Esophagus muscularis mucosa (tissue), 4 donors: Measurements from ENCODE around the gene POLE. TPM values are rescaled to one million over a fixed set of nuclear protein-coding genes. Genes with fewer than 3 reads are reported as not detected.
A peak's percentile ranks its signal among the peaks of the same experiment; 100 is the strongest.

ENCODE experiments used
- DNase-seq: peaks from one replicate; pipeline ENCODE4 v3.0.0-alpha.2; 2017; ENCODE audit errors: extremely low spot score
- H3K27ac ChIP-seq, 4 donors: fragments of 200-600 bp; sonication (generic); replicated peaks in 1 of 4; 1 replicate in 3 of 4; 2 replicates in 1 of 4; pipeline ENCODE4 v1.5.1; 2016 to 2019; ENCODE audit warnings: mild to moderate bottlenecking in 1 of 4
- H3K27me3 ChIP-seq, 4 donors: fragments of 200-600 bp; sonication (generic); one replicate each; pipeline versions ENCODE4 v1.5.1 to v1.6.0; 2016 to 2019
- H3K36me3 ChIP-seq, 4 donors: fragments of 200-600 bp; sonication (generic); one replicate each; pipeline ENCODE4 v1.5.1; 2016 to 2019
- H3K4me1 ChIP-seq, 4 donors: fragments of 200-600 bp; sonication (generic); one replicate each; pipeline ENCODE4 v1.5.1; 2016 to 2019
- H3K4me3 ChIP-seq, 4 donors: fragments of 200-600 bp; sonication (generic); 1 replicate in 2 of 4; 2 replicates in 2 of 4; pipeline ENCODE4 v1.5.1; 2016 to 2019; ENCODE audit warnings: mild to moderate bottlenecking in 4 of 4, moderate library complexity in 1 of 4
- H3K9me3 ChIP-seq, 4 donors: fragments of 200-600 bp; sonication (generic); 1 replicate in 3 of 4; 2 replicates in 1 of 4; pipeline ENCODE4 v1.5.1; 2016 to 2019
- CTCF ChIP-seq, 3 experiments: fragments of 200-600 bp in 2 of 3; fragments of 450-650 bp in 1 of 3; sonication (generic) in 2 of 3; IDR thresholded peaks; one replicate each; pipeline ENCODE4 v1.5.1; 2017 to 2019; ENCODE audit warnings: antibody characterized with exemption in 3 of 3, mild to moderate bottlenecking in 2 of 3, moderate library complexity in 1 of 3
- EP300 ChIP-seq: sonication (generic); formaldehyde crosslinking; IDR thresholded peaks from one replicate; pipeline ENCODE4 v1.6.1; 2017; ENCODE audit warnings: antibody characterized with exemption
- POLR2A ChIP-seq: fragments of 450-650 bp; IDR thresholded peaks from one replicate; pipeline ENCODE4 v1.6.1; 2017; ENCODE audit warnings: antibody characterized with exemption, moderate library complexity, mild to moderate bottlenecking, low read depth
- POLR2AphosphoS5 ChIP-seq, 2 donors: sonication (generic); formaldehyde crosslinking; IDR thresholded peaks; one replicate each; pipeline ENCODE4 v1.6.1; 2017; ENCODE audit warnings: antibody characterized with exemption in 2 of 2
- WGBS: methylation state at CpG from one replicate; pipeline ENCODE4 v1.1.5; 2018; 5-methylcytosine and 5-hydroxymethylcytosine counted together
- intact Hi-C: fragments of 100-400 bp; cut with DNase I; formaldehyde crosslinking; loops from one replicate; pipeline ENCODE4 v1.15.1; 2023
- total RNA-seq, 4 donors: library from RNA; depleted of rRNA; stranded (reverse); fragments of >200 nt; gene quantifications; one replicate each; pipeline versions ENCODE4 v1.1.0 to v1.2.1, GENCODE V29; 2016

POLE gene
- total RNA-seq, 4 donors from 2014 or later: 17.2 to 32.4 (median 24.8) TPM

GRCh38 chr12:132715874-132716273 lies 28.7 kb upstream of the POLE start:
- Histone ChIP-seq H3K4me1 (peaks cover 12 to 28% (median 21%) of the 10 kb centered on the region in 4 donors), H3K27me3 (no peaks in the 10 kb centered on the region), H3K4me3 (no peak overlapping the region), H3K27ac (no peak overlapping the region), H3K9me3 (no peaks in the 10 kb centered on the region), H3K36me3 (peaks cover 33 to 65% (median 60%) of the 10 kb centered on the region in 4 donors)
- 68% methylated on average over 5 of the region's 9 CpGs for WGBS
- intact Hi-C loops: no loop called here
- no peak for DNase-seq
- TF ChIP-seq POLR2A (no peak), POLR2AphosphoS5 (IDR thresholded peaks at IDR 0.05) (no peak), CTCF (IDR thresholded peaks at IDR 0.05) (no peak), EP300 (no peak)

GRCh38 chr12:132713123-132713522 lies 26.0 kb upstream of the POLE start:
- Histone ChIP-seq H3K27ac (no peak overlapping the region), H3K27me3 (peaks cover 0 to 4% (median 0%) of the 10 kb centered on the region in 4 donors), H3K36me3 (peaks cover 28 to 40% (median 34%) of the 10 kb centered on the region in 4 donors), H3K4me3 (no peak overlapping the region), H3K9me3 (no peaks in the 10 kb centered on the region), H3K4me1 (peaks cover 18 to 38% (median 29%) of the 10 kb centered on the region in 4 donors)
- no peak for DNase-seq
- 61% methylated on average over 2 of the region's 2 CpGs for WGBS
- intact Hi-C loops: no loop called here
- TF ChIP-seq POLR2A (no peak), EP300 (no peak), CTCF (IDR thresholded peaks at IDR 0.05) (no peak), POLR2AphosphoS5 (IDR thresholded peaks at IDR 0.05) (no peak)

- TF ChIP-seq EP300 (no peak), POLR2A (no peak), CTCF (IDR thresholded peaks at IDR 0.05) (no peak), POLR2AphosphoS5 (IDR thresholded peaks at IDR 0.05) (no peak)
- H3K9me3 ChIP-seq: no peaks in the 10 kb centered on the region
- peak overlapping the region; percentile 71 to 96 (median 84) for H3K4me3 ChIP-seq
- H3K27ac ChIP-seq: peak overlapping the region; percentile 79 to 82 (median 81)
- DNase-seq: no peak
- WGBS: 26% methylated on average over 19 of the region's 59 CpGs
- H3K27me3 ChIP-seq: peaks cover 0 to 4% (median 0%) of the 10 kb centered on the region in 4 donors
- intact Hi-C loops: no loop called here
- peaks cover 10 to 22% (median 15%) of the 10 kb centered on the region in 4 donors for H3K36me3 ChIP-seq
- peaks cover 18 to 38% (median 29%) of the 10 kb centered on the region in 4 donors for H3K4me1 ChIP-seq
Observed at GRCh38 chr12:132711080-132711843, 24.1 kb upstream of the POLE start.

GRCh38 chr12:132710405-132711079 lies 23.4 kb upstream of the POLE start, which contains the start of gene PGAM5:
Gene PGAM5, plus strand, starts transcription at chr12:132710842. Its CDS starts 35 bp downstream, at chr12:132710877.
- intact Hi-C loops: no loop called here
- WGBS: 0% methylated on average over 15 of the region's 94 CpGs
- TF ChIP-seq POLR2AphosphoS5 (IDR thresholded peaks at IDR 0.05): peak; percentile 77 to 84
- no peak for TF ChIP-seq EP300
- TF ChIP-seq POLR2A: peak; percentile 10
- peak in 1 of 3 experiments; percentile 24 for TF ChIP-seq CTCF (IDR thresholded peaks at IDR 0.05)
- H3K9me3 ChIP-seq: no peaks in the 10 kb centered on the region
- H3K27ac ChIP-seq: peak within 1 kb of the TSS; percentile 79 to 82 (median 81)
- H3K36me3 ChIP-seq: peaks cover 6 to 15% (median 8%) of the 10 kb centered on the region in 4 donors
- H3K4me3 ChIP-seq: peak within 1 kb of the TSS; percentile 71 to 96 (median 84)
- DNase-seq: peak; percentile 92
- peaks cover 18 to 38% (median 29%) of the 10 kb centered on the region in 4 donors for H3K4me1 ChIP-seq
- H3K27me3 ChIP-seq: peaks cover 0 to 4% (median 0%) of the 10 kb centered on the region in 4 donors
